ELR (cell line): ENCODE measurements around the gene RGL1.

Source experiments
- DNase-seq: peaks from one replicate; pipeline ENCODE4 v3.0.0-alpha.2; 2015; ENCODE audit warnings: low read depth

The RGL1 gene

DNA sequence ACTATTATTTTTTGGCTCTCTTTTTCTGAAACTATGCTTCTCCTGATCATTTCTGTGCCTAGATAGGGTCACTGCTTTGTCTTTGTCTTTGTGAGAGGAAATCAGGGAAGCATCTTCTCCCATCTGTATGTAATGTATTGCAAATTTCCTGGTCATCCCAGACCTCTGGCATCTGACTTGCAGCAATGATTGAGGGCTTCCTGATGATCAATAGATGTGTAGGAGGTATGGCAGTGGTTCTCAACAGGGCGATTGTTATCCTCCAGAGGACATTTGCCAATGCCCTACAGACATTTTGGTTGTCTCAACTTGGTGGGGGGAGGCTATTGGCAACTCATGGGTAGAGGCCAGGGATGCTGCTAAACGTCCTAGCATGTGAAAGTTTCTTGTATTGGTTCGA lies 64.7 kb downstream of the RGL1 start:
- DNase-seq = no peak

- peak; percentile 48 for DNase-seq
Measured at GRCh38 chr1:183870351-183871077, 65.6 kb downstream of the RGL1 start.

GRCh38 chr1:183871142-183871541 lies 66.2 kb downstream of the RGL1 start:
- DNase-seq = peak; percentile 72

- no peak for DNase-seq
Measured at GRCh38 chr1:183871601-183872000, 66.7 kb downstream of the RGL1 start.

GRCh38 chr1:183872403-183872802 lies 67.5 kb downstream of the RGL1 start:
- DNase-seq = no peak

GRCh38 chr1:183873642-183874041 lies 68.7 kb downstream of the RGL1 start:
- no peak for DNase-seq

DNA sequence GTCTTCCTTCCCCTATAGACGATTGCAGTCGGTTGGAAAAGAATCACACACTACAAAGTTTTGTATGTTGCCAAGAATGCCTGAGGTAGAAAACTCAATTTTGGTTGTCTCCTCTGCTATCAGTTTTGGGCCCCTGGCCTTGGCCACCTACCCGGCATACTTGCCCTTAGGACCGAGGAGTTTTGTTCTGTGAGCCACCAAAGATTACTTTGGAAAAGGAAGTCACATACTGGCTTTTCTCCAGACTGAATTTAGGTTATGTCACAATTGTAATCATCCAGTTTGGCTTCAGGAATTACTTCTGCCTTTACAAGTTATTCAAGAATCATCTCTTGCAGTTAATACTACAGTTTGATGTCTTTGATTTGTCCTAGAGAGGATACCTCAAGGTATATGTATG lies 71.4 kb downstream of the RGL1 start:
- DNase-seq = no peak

DNA sequence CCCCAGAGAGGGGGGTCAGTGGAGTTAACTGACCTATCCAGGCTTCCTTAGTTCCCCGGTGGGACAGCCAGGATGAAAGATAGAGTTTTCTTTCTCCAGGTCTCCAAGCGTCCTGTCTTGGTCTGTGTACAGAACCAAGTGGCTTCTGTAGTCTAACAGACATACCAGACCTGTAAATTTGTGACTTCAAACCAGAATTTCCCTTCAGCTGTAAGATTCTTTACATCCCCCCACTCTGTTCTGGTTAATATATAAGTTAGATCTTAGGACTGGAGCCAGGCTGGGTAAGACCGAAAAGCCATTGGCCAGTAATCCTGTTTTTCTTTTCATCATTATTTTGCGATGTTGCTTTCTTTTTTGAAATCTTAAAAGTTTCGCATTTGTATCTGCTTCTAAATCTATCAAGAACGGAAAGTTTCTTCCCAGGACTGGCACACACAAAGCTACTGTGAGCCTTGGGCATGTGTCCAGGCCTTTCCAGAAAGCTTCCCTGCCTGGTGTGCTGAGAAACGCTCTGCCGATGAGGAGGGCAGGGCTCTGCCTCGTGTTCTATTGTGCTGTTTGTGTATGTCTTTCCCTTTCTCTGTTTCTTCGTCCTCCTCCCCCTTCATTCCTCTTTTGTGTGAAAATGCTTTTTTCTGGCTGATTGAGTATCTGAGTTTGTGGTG lies 72.3 kb downstream of the RGL1 start:
- no peak for DNase-seq

DNA sequence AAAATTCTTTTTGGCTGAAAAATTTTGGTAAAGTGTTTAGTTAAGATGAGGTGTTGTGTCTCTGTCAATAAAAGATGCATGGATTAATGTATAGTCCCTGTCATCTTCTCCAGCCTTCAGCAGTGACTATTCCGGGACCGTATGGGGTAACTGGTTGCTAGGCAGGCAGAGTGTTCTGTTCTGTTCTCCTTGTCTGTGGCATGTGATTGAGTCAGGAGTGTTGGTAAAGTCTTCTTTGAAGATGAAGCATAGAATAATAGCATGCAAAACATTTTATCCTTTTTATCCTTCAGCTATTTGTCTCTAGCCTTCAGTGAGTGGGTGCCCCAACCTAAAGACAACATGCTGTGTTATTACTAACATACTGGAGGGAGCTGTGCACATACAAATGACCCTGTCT lies 74.6 kb downstream of the RGL1 start:
- DNase-seq = no peak

DNA sequence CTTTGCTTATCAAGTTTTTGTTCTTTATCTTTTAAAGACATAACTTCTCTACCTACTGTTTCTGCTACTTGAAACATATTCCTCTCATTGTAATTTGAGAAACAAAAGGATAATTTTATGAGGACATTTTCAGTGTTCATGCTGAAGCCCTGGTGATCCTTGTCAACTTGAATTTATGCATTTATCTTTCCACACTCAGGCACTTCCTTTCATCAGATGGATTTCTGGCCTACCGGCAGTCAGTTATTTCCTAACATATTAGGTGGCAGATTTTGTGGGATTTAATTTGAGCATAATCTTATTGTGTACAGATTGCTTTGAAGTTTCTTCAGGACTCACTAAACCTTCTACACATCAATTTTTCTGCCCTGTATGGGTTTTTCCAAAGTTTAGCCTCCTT lies 75.0 kb downstream of the RGL1 start:
- DNase-seq = no peak

DNA sequence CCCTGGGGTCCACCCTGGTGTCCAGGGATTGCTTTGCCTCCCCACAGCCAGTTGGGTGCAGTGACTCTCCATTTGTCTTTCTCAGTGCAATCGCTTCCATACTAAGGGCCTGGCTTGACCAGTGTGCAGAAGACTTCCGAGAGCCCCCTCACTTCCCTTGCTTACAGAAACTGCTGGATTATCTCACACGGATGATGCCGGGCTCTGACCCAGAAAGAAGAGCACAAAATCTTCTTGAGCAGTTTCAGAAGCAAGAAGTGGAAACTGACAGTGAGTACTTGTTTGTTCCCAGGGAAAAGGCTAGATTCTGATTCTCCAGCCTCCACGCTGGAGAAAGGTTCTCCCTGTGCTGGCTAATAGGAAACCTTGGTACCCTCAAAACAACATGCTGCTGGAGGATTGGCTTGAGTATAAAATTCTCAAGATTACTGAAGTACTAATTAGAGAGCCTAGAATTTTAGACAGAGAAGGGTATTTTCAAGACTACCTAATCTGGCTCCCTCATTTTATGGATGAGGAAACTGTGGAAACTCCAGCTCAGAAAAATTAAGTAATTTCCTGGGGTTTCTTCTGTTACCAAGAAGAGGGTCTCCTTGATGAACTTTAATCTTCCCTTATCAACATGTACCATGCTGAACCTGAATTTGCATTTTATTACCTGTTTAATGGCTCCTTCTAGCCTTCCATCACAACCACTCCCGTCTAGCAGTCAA lies 75.8 kb downstream of the RGL1 start:
- no peak for DNase-seq

- DNase-seq = peak; percentile 88
Measured at GRCh38 chr1:183881387-183882131, 76.6 kb downstream of the RGL1 start.

GRCh38 chr1:183882335-183883167 lies 77.6 kb downstream of the RGL1 start:
- no peak for DNase-seq

DNA sequence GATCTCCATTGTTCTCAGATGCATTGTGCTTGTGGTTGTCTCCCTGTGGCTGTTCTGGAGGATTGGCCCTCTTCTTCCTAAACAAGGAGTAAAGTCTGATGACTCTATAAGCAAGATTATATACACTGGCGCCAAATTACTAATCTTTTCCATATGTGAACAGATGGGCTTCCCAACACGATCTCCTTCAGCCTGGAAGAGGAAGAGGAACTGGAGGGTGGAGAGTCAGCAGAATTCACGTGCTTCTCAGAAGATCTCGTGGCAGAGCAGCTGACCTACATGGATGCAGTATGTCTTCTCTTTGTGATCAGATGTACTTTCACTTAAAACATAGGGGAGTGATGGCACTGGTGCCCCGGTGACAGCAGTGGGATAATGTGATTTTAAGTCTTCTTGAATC lies 78.7 kb downstream of the RGL1 start:
- DNase-seq = no peak

GRCh38 chr1:183884526-183884925 lies 79.6 kb downstream of the RGL1 start:
- DNase-seq = no peak

DNA sequence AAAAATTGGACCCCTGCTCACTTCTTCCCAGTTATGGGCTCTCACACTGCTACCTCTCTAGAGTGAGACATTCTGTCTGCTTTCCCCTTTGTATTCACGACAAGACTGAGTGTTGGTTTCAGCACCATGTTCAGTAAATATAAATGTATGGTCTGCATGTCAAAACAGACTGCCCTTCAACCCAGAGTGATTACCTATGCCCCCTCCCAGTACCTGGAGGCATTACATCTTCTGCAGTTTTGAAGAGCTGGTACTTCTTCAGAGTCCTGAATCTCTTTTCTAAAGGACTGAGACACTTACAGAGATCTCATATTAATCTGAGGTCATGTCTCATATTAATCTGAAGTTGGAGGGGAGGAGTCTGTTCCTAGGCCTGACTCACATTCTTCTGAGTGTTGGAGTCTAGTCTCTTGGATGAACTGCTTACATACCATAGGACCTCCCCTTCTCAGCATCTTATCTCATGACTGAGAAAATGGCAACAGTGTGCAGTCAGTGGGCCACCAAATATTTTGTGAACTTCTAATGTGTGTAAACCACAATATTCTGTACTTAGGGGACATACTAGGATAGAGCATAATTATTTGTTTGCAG lies 80.3 kb downstream of the RGL1 start:
- peak; percentile 27 for DNase-seq

DNA sequence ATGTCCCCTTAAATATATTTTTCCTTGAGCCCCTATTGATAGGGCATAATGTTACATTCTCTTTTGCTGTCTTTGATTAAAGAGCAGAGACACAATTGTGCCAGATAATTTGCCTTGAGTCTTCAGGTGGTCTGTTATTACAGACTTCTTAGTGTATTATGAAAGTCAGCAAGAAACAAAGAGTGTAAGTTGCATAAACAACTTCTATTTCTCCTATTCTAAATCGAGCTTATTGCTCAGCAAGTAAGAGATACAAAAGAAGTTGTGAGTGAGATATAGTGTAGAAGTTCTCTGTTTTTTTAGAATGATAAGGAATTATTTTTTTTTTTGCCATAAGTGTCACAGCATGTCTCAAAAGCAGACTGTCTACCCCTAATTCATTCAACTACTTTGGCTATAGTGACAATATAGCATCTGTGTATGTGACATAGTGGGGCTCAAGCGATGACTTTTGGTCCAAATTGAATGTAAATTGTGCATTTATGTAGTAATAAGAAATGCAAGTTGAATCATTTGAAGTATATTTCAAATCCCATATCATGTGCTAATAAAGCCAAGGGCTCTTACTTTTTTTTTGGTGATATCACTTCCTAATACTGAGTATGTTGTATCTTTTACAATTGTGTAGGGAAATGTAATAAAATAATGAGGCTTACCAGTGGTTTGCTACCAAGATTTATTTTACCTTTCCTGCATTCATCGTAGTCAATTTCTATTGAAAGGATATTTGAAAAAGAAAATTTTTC lies 81.3 kb downstream of the RGL1 start:
- DNase-seq = no peak

- no peak for DNase-seq
Measured at GRCh38 chr1:183886853-183887252, 81.9 kb downstream of the RGL1 start.

- DNase-seq = no peak
Measured at GRCh38 chr1:183887826-183888819, 83.2 kb downstream of the RGL1 start.
